ENCODE data around the gene PLPP1. TPM values are rescaled to one million over a fixed set of nuclear protein-coding genes. Genes with fewer than 3 reads are reported as not detected.
"Not testable (repeated sequence)": the region's sequence is repeated elsewhere in the genome, so short reads cannot be mapped to it uniquely, and the experiment has no call there.

PLPP1 gene
- total RNA-seq, 3 donors from 2014 or later = 88.8 to 132 (median 122) TPM

- no peaks in the 10 kb centered on the region for H3K9me3 ChIP-seq
- TF ChIP-seq CTCF (IDR thresholded peaks at IDR 0.05) = no peak
- H3K36me3 ChIP-seq (ENCODE audit: low read depth) = no peaks in the 10 kb centered on the region
- H3K4me1 ChIP-seq (ENCODE audit: low read depth) = peaks cover 44% of the 10 kb centered on the region
- DNase-seq (no peak), ATAC-seq (no peak)
- intact Hi-C loops (cut with DNase I, micrococcal nuclease) = no loop called here
- no peak overlapping the region for H3K4me3 ChIP-seq
Observed at GRCh38 chr5:55507574-55507973, 27.2 kb downstream of the PLPP1 start.

DNA sequence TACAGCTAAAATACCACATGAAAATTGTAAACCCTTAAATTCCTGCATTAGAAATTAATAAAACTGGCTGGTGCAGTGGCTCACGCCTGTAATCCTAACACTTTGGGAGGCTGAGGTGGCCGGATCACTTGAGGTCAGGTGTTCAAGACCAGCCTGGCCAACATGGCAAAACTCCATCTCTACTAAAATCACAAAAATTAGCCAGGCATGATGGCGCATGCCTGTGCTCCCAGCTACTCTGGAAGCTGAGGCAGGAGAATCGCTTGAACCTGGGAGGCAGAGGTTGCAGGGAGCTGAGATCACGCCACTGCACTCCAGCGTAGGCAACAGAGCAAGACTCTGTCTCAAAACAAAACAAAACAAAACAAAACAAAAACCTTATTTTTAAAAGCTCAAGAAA, 29.1 kb downstream of the PLPP1 start:
- H3K4me3 ChIP-seq; H3K36me3 ChIP-seq (ENCODE audit: low read depth); DNase-seq; ATAC-seq; intact Hi-C loops (cut with DNase I, micrococcal nuclease); H3K9me3 ChIP-seq: not testable (repeated sequence)
- peaks cover 40% of the 10 kb centered on the region for H3K4me1 ChIP-seq (ENCODE audit: low read depth)

GRCh38 chr5:55503917-55504316, 30.8 kb downstream of the PLPP1 start:
- intact Hi-C loops (cut with DNase I, micrococcal nuclease); H3K9me3 ChIP-seq; H3K36me3 ChIP-seq (ENCODE audit: low read depth); ATAC-seq; DNase-seq; H3K4me3 ChIP-seq: not testable (repeated sequence)
- H3K4me1 ChIP-seq (ENCODE audit: low read depth) = peaks cover 29% of the 10 kb centered on the region

DNA sequence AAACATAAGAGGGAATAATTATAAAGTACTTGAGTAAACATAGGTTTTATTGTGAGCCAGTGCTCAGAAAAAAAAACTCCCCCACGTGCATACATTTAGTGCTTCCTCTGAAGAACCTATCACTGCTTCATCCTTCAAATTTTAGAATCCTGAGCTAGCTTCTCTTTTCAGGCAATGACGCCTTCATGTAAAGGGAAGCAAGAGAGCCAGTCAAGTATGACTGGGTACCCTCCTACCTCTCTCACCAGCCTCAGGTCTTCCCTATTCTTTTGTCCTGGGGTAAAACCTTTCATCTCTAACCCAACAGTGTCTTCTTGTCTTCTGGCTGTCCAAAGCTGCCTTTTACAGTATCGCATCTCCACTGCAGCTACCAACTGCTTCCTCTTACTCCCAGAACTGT, 32.0 kb downstream of the PLPP1 start:
- Histone ChIP-seq H3K36me3 (ENCODE audit: low read depth) (no peaks in the 10 kb centered on the region), H3K9me3 (no peaks in the 10 kb centered on the region), H3K4me3 (no peak overlapping the region), H3K4me1 (ENCODE audit: low read depth) (peaks cover 29% of the 10 kb centered on the region)
- ATAC-seq (no peak), DNase-seq (no peak)
- intact Hi-C loops (cut with DNase I, micrococcal nuclease) = no loop called here
- no peak for TF ChIP-seq CTCF (IDR thresholded peaks at IDR 0.05)

DNA sequence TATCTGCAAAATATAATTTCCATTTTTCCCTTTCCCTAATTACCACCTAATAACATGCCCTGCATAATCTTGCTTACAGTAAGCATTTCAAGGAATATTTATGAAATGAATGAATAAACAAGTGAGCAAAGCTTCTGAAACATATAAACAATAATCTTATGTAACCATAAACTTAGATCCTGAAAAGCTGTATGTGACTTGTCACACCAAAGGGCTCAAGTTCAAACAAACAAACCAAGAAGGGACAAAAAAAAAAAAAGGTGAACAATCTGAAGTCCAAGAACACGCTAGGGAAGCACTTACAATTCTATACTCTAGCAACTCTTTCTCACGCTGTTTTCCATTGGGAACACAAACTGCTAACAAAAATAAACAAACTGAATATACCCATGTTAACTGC, 36.3 kb downstream of the PLPP1 start:
- Histone ChIP-seq H3K9me3 (no peaks in the 10 kb centered on the region), H3K4me3 (no peak overlapping the region), H3K36me3 (ENCODE audit: low read depth) (no peaks in the 10 kb centered on the region), H3K4me1 (ENCODE audit: low read depth) (peaks cover 28% of the 10 kb centered on the region)
- ATAC-seq = peak; percentile 23
- TF ChIP-seq CTCF (IDR thresholded peaks at IDR 0.05) = no peak
- intact Hi-C loops (cut with DNase I, micrococcal nuclease) = no loop called here
- no peak for DNase-seq

DNA sequence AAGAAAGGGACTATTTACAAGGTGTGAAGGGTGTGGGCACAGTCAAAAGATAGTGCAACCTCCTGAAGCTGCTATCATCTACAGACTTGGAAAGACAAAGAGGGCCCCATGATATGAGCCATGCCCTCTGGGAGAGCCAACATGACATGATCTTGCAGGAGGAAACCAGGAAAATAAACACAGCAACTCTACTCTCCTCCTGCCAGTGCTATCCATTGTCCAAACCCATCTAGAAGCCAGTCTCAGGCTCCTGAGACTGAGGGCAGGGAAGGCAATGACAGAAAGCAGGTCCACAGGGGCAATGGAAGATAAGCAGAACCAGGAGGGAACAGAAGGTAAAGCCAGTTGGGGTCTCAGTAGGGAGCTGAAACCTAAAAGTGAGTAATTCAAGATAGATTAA, 37.1 kb downstream of the PLPP1 start:
- no peak overlapping the region for H3K4me3 ChIP-seq
- peak; percentile 37 for ATAC-seq
- H3K4me1 ChIP-seq (ENCODE audit: low read depth) = peaks cover 28% of the 10 kb centered on the region
- TF ChIP-seq CTCF (IDR thresholded peaks at IDR 0.05) = no peak
- intact Hi-C loops (cut with DNase I, micrococcal nuclease) = no loop called here
- no peaks in the 10 kb centered on the region for H3K36me3 ChIP-seq (ENCODE audit: low read depth)
- no peaks in the 10 kb centered on the region for H3K9me3 ChIP-seq
- no peak for DNase-seq

- H3K4me1 ChIP-seq (ENCODE audit: low read depth) = peaks cover 30% of the 10 kb centered on the region
- DNase-seq (no peak), ATAC-seq (no peak)
- no peaks in the 10 kb centered on the region for H3K36me3 ChIP-seq (ENCODE audit: low read depth)
- no peak overlapping the region for H3K4me3 ChIP-seq
- no peak for TF ChIP-seq CTCF (IDR thresholded peaks at IDR 0.05)
- H3K9me3 ChIP-seq = no peaks in the 10 kb centered on the region
- intact Hi-C loops (cut with DNase I, micrococcal nuclease) = no loop called here
Observed at GRCh38 chr5:55495216-55495615, 39.5 kb downstream of the PLPP1 start.

All from mucosa of descending colon (tissue), 3 donors.